Measurements from ENCODE around the gene PPP1CA.

Gene PPP1CA

GRCh38 chr11:67349457-67349856 lies 52.2 kb downstream of the PPP1CA start:
- DNase-seq, result no peak

GRCh38 chr11:67349036-67349435 lies 52.6 kb downstream of the PPP1CA start:
- DNase-seq, result no peak
